Airway epithelial cell (primary cell): Measurements from ENCODE around the gene GLUL. TPM values are rescaled to one million over a fixed set of nuclear protein-coding genes. Genes with fewer than 3 reads are reported as not detected.

Experiments
- total RNA-seq: library from RNA; depleted of rRNA; stranded (reverse); fragments of >200 nt; gene quantifications from 2 replicates; pipeline ENCODE4 v1.2.3, GENCODE V29; 2015

GLUL gene
- total RNA-seq: 1,006 and 1,084 TPM in 2 replicates

GRCh38 chr1:182391362-182392049, at the start of gene GLUL:
GLUL (minus strand) TSS chr1:182391790; CDS start chr1:182388737, 3,053 bp downstream.

DNA sequence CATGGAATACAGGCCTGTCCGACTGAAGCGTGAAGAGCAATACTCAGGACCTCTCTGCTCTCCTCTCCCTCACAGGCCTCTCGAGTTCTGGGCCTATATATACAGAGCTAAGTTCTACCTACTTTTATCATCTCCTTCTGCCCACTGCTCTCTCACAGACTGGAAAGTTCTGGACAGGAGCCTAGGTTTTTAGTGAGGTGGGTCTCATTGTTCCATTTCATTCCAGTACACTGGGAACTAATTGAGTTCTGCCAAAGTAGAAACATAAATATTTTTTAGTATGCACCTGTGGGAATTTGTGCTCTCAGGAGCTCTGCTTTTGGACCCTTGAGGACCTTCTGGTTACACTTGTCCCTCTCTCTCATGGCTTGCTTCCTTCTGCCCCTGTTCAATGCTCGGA, 9.0 kb upstream of the GLUL start, which contains the start of gene TEDDM1:
Gene TEDDM1, minus strand, starts transcription at position 101 of the 400 bp plus-strand sequence. CDS start 182 bp downstream, outside the sequence.

Other genes starting within 250 kb of the GLUL start
- not detected in 2 replicates for gene TEDDM1, start 8.9 kb upstream of the GLUL start, total RNA-seq
- not detected in 2 replicates for gene RGSL1, start 58.4 kb upstream of the GLUL start, total RNA-seq
- 4.2 and 6.1 TPM in 2 replicates for gene RNASEL, start 197.5 kb upstream of the GLUL start, total RNA-seq
- 0.74 and 1.2 TPM in 2 replicates for gene RGS16, start 212.6 kb upstream of the GLUL start, total RNA-seq